H1 (cell line): ENCODE data around the gene HID1. TPM values are rescaled to one million over a fixed set of nuclear protein-coding genes. Genes with fewer than 3 reads are reported as not detected.

Experiments
- ASH2L ChIP-seq: fragments of 200-600, 300-600 bp; sonication (generic); IDR thresholded peaks from one replicate; pipeline ENCODE4 v1.7.1; 2017; ENCODE audit warnings: low read length
- BCL11A ChIP-seq, 2 experiments: IDR thresholded peaks; one replicate each; pipeline ENCODE4 v1.6.1; 2011; ENCODE audit warnings: low read depth in 2 of 2, low read length in 2 of 2, mild to moderate bottlenecking in 2 of 2
- BRCA1 ChIP-seq: IDR thresholded peaks from 2 replicates; pipeline ENCODE4 v1.6.1; 2012; ENCODE audit warnings: low read depth, low read length, improper control_type of control experiment
- CTCF ChIP-seq, 3 experiments: IDR thresholded peaks; 1 replicate in 2 of 3; 2 replicates in 1 of 3; pipeline versions ENCODE4 v1.5.1 to v1.6.1; 2011; ENCODE audit warnings: low read length in 3 of 3, mild to moderate bottlenecking in 3 of 3, inconsistent platforms in 2 of 3, low read depth in 1 of 3, moderate library complexity in 1 of 3; ENCODE audit not compliant: insufficient read depth in 1 of 3; ENCODE audit errors: control extremely low read depth in 1 of 3
- HDAC2 ChIP-seq, 2 experiments: fragments of 300-600 bp in 1 of 2; sonication (generic) in 1 of 2; IDR thresholded peaks; 2 replicates each; pipeline ENCODE4 v1.6.1; 2011 to 2012; ENCODE audit warnings: low read depth in 2 of 2, low read length in 2 of 2, mild to moderate bottlenecking in 2 of 2, moderate library complexity in 2 of 2, borderline replicate concordance in 1 of 2, inconsistent platforms in 1 of 2
- KDM5A ChIP-seq: fragments of 200-600 bp; IDR thresholded peaks from 2 replicates; pipeline ENCODE4 v1.7.1; 2012; ENCODE audit warnings: mild to moderate bottlenecking, low read length, inconsistent platforms, mixed read lengths
- NANOG ChIP-seq: IDR thresholded peaks from 2 replicates; pipeline ENCODE4 v1.6.1; 2011; ENCODE audit warnings: low read length, low read depth, mild to moderate bottlenecking, inconsistent platforms; ENCODE audit not compliant: insufficient read depth, poor library complexity, severe bottlenecking
- NRF1 ChIP-seq: IDR thresholded peaks from 2 replicates; pipeline ENCODE4 v1.6.1; 2011; ENCODE audit warnings: mild to moderate bottlenecking, low read depth, low read length, improper control_type of control experiment
- POU5F1 ChIP-seq: IDR thresholded peaks from 2 replicates; pipeline ENCODE4 v1.6.1; 2011; ENCODE audit warnings: low read depth, mild to moderate bottlenecking, low read length, moderate library complexity
- SIRT6 ChIP-seq: IDR thresholded peaks from one replicate; pipeline ENCODE4 v1.7.1; 2012; ENCODE audit warnings: low read length, inconsistent platforms
- TCF12 ChIP-seq: IDR thresholded peaks from 2 replicates; pipeline ENCODE4 v1.6.1; 2011; ENCODE audit warnings: low read depth, mild to moderate bottlenecking, low read length
- polyA plus RNA-seq, 7 experiments: library from polyadenylated mRNA; depleted of rRNA in 3 of 7; stranded (reverse) in 5 of 7; unstranded in 2 of 7; fragments of >200 nt in 5 of 7; fragments of 200-250 nt in 2 of 7; gene quantifications; 1 replicate in 5 of 7; 2 replicates in 1 of 7; 4 replicates in 1 of 7; pipeline versions ENCODE4 v1.2.1 to v1.2.3, GENCODE V29; 2011 to 2013; ENCODE audit warnings: missing spikeins in 2 of 7, mixed read lengths in 2 of 7
- total RNA-seq: library from RNA; stranded (reverse); fragmentation: NEBNext Ultra II Directional; extraction: Animal tissue kit (Norgen Biotek cat#: 25700); gene quantifications from 2 replicates; pipeline ENCODE4 v1.2.1, GENCODE V29; 2021
- TF ChIP-seq, protein P1 (sequence below): IDR thresholded peaks from 2 replicates; pipeline ENCODE4 v1.6.1; 2011; ENCODE audit warnings: low read depth, mild to moderate bottlenecking, low read length; ENCODE audit not compliant: insufficient read depth

The HID1 gene
- total and polyA plus RNA-seq, 2 of the 8 experiments (the other 6 are each of a cell fraction or from before 2014, with no cell fraction given) = 15.1 to 25.9 TPM

DNA sequence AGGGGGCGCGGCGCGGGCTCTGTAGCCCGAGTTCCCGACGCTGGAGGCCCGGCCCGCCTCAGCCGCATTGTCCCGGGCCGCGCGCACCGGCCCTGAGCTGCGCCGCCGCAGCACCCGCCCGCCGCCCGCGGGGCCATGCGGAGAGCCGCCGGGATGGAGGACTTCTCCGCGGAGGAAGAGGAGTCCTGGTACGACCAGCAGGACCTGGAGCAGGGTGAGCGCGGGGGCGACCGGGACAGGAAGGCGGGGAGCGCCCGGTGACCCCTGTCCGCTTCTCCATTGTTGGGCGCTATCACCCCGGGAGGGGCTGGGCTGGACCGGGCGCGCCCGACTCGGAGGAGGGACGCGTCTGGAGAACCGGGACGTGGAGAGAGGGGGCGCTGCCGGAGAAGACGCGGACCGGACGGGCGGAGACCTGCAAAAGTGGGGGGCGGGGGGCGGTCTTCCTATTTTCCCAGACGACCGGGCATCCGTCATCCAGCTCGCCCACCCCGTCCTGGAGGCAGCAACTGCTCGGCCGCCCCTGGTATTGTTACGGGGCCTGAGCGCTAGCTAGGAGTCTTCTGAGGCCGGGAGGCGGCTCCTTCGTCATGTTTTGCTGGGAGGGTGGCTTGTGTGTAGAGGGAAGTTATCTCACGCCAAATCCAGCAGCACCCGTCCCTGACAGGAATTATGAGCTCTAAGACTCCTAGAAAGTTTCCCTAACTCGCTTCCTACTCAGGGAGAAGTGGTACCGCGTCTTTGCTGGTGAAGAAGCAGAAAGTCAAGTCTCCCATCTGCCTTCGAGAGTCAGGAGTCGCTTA is 15.6 kb upstream of the HID1 start (continued):
- TF ChIP-seq TCF12 (no peak), POU5F1 (no peak), CTCF (IDR thresholded peaks at IDR 0.05; ENCODE audit: control extremely low read depth in 1 of 3, insufficient read depth in 1 of 3, low read depth in 1 of 3, low read length in 3 of 3) (peak in 2 of 3 experiments; percentile 18 to 19; a peak in 3 of 4 replicates), KDM5A (no peak), NRF1 (no peak), BCL11A (IDR thresholded peaks at IDR 0.05; ENCODE audit: low read depth in 2 of 2, low read length in 2 of 2) (no peak), SIRT6 (no peak), ASH2L (peak; percentile 66), BRCA1 (no peak), HDAC2 (IDR thresholded peaks at IDR 0.05; ENCODE audit: borderline replicate concordance in 1 of 2, low read depth in 2 of 2, low read length in 2 of 2) (0 out of 4 replicates have a peak, but pooled peaks of 1 of the 2 experiments have one; percentile 18), NANOG (no peak)
- TF ChIP-seq, protein P1, sequence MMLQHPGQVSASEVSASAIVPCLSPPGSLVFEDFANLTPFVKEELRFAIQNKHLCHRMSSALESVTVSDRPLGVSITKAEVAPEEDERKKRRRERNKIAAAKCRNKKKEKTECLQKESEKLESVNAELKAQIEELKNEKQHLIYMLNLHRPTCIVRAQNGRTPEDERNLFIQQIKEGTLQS = no peak
